GM12878 (cell line): ENCODE results near the gene BEST4. TPM values are rescaled to one million over a fixed set of nuclear protein-coding genes. Genes with fewer than 3 reads are reported as not detected.

Source experiments
- ATAC-seq: fragments of 200-7000 bp; cut with Tn5 transposase; 3 replicates; pipeline ENCODE4 v1.9.1; 2020; ENCODE audit warnings: mild to moderate bottlenecking, moderate library complexity
- BruUV-seq: library from RNA; stranded (reverse); fragments of 400-500 nt; replicated peaks from 2 replicates; lab custom pipeline; 2021; lab: Mats Ljungman, UMichigan
- CTCF ChIA-PET: fragments of 300-600 bp; sonication (Branson Sonifier 250); formaldehyde crosslinking; extraction: SDS; loops from one replicate; lab custom pipeline; 2021; ENCODE audit warnings: inconsistent platforms; lab: Yijun Ruan, JAX
- POLR2A ChIA-PET: fragments of 350-600 bp; formaldehyde crosslinking; extraction: SDS; loops from one replicate; lab custom pipeline; 2021; ENCODE audit warnings: inconsistent platforms; lab: Charles Lee
- RAD21 ChIA-PET: fragments of 300-600 bp; sonication (Branson Sonifier 250); formaldehyde crosslinking; loops from one replicate; lab custom pipeline; 2023; ENCODE audit warnings: antibody characterized with exemption; ENCODE audit not compliant: unreplicated experiment; lab: Charles Lee
- SMC1A ChIA-PET: fragments of 300-600 bp; sonication (Branson Sonifier 250); formaldehyde crosslinking; loops from one replicate; lab custom pipeline; 2023; ENCODE audit not compliant: unreplicated experiment, uncharacterized antibody; lab: Charles Lee
- DNase-seq: peaks from one replicate; pipeline ENCODE4 v3.0.0-alpha.2; 2011; ENCODE audit warnings: low read depth, low spot score
- FAIRE-seq: peaks from 3 replicates; lab custom pipeline; 2011; peaks lifted over from hg19 to GRCh38; lab: Jason Lieb, UNC
- H2AFZ ChIP-seq: 2 replicates; pipeline ENCODE4 v1.6.0; 2011; ENCODE audit warnings: low read depth, low read length, control low read depth; ENCODE audit not compliant: control insufficient read depth
- H3K27ac ChIP-seq: 2 replicates; pipeline ENCODE4 v1.5.1; 2011; ENCODE audit warnings: control low read depth; ENCODE audit not compliant: control insufficient read depth, insufficient read depth
- H3K27me3 ChIP-seq, 2 experiments: replicated peaks in 1 of 2; 2 replicates each; pipeline versions ENCODE4 v1.6.0 to v1.6.1; 2011; ENCODE audit warnings: low read length in 1 of 2; ENCODE audit not compliant: control insufficient read depth in 2 of 2, insufficient read depth in 2 of 2
- H3K36me3 ChIP-seq, 2 experiments: 2 replicates each; pipeline ENCODE4 v1.5.1; 2011; ENCODE audit warnings: low read length in 1 of 2; ENCODE audit not compliant: control insufficient read depth in 2 of 2, insufficient read depth in 2 of 2
- H3K4me1 ChIP-seq: 2 replicates; pipeline ENCODE4 v1.6.1; 2011; ENCODE audit warnings: mild to moderate bottlenecking, low read length, moderate library complexity, mixed read lengths; ENCODE audit not compliant: control insufficient read depth, insufficient read depth
- H3K4me2 ChIP-seq: 2 replicates; pipeline ENCODE4 v1.6.0; 2011; ENCODE audit warnings: control low read depth; ENCODE audit not compliant: control insufficient read depth, insufficient read depth
- H3K4me3 ChIP-seq: fragments of 200-600 bp; sonication (generic); 2 replicates; pipeline ENCODE4 v1.5.1; 2016
- H3K79me2 ChIP-seq: 2 replicates; pipeline ENCODE4 v1.6.0; 2011; ENCODE audit warnings: low read length; ENCODE audit not compliant: control insufficient read depth, insufficient read depth
- H3K9ac ChIP-seq: 2 replicates; pipeline ENCODE4 v1.8.0; 2011; ENCODE audit warnings: low read length, control low read depth, mixed read lengths; ENCODE audit not compliant: control insufficient read depth, insufficient read depth
- H3K9me3 ChIP-seq: replicated peaks from 3 replicates; pipeline ENCODE4 v1.5.1; 2011; ENCODE audit warnings: mild to moderate bottlenecking, low read length; ENCODE audit not compliant: control insufficient read depth, insufficient read depth
- H4K20me1 ChIP-seq: 2 replicates; pipeline ENCODE4 v1.6.0; 2011; ENCODE audit not compliant: control insufficient read depth, insufficient read depth
- CTCF ChIP-seq, 3 experiments: IDR thresholded peaks in 2 of 3; conservative IDR thresholded peaks in 1 of 3; 2 replicates each; pipeline ENCODE4 v1.5.1; 2011; ENCODE audit warnings: low read depth in 3 of 3, low read length in 3 of 3, mild to moderate bottlenecking in 3 of 3, control low read depth in 2 of 3, moderate library complexity in 2 of 3, inconsistent platforms in 1 of 3, mixed read lengths in 1 of 3; ENCODE audit not compliant: control insufficient read depth in 2 of 3, insufficient read depth in 1 of 3; ENCODE audit errors: extremely low read depth in 1 of 3
- ETV6 ChIP-seq, 2 experiments: fragments of 450-650 bp in 1 of 2; IDR thresholded peaks in 1 of 2; conservative IDR thresholded peaks in 1 of 2; 2 replicates each; pipeline ENCODE4 v1.6.1; 2014; ENCODE audit warnings: antibody characterized with exemption in 1 of 2, borderline replicate concordance in 1 of 2, low read depth in 1 of 2, mild to moderate bottlenecking in 1 of 2, moderate library complexity in 1 of 2
- WGBS: methylation state at CpG from one replicate; pipeline ENCODE4 v1.1.6; 2016; ENCODE audit warnings: low lambda C conversion rate; ENCODE audit not compliant: insufficient replicate concordance, insufficient coverage; ENCODE audit errors: missing lambda C conversion rate; 5-methylcytosine and 5-hydroxymethylcytosine counted together
- in situ Hi-C: fragments of 300-500 bp; cut with MboI; formaldehyde crosslinking; loops from 9 replicates; pipeline ENCODE4 v1.14.3; 2018; ENCODE audit warnings: mixed read lengths
- intact Hi-C: fragments of 100-400 bp; cut with micrococcal nuclease; formaldehyde crosslinking; loops from one replicate; pipeline ENCODE4 v1.14.2; 2022; ENCODE audit not compliant: unreplicated experiment
- polyA plus RNA-seq, 11 experiments: library from polyadenylated mRNA; depleted of rRNA in 4 of 11; unstranded in 6 of 11; stranded (reverse) in 5 of 11; fragments of >200 nt; fragmentation: Nextera tagmentation in 4 of 11; fragmentation: Illumina TruSeq in 1 of 11; extraction: Ambion mirVana in 4 of 11; extraction: Trizol in 1 of 11; gene quantifications; 1 replicate in 1 of 11; 2 replicates in 10 of 11; pipeline versions ENCODE4 v1.2.1 to v1.2.3, GENCODE V29; 2011 to 2016; ENCODE audit warnings: inconsistent platforms in 2 of 11, missing spikeins in 2 of 11, low read depth in 1 of 11
- total RNA-seq, 4 experiments: library from RNA; depleted of rRNA in 3 of 4; stranded (reverse); fragments of >200 nt in 3 of 4; fragmentation: Illumina TruSeq in 1 of 4; extraction: Trizol in 1 of 4; gene quantifications; 2 replicates each; pipeline versions ENCODE4 v1.2.1 to v1.2.3, GENCODE V29; 2013 to 2021

BEST4 gene
- total and polyA plus RNA-seq, 10 of the 15 experiments (the other 5 are each of a cell fraction or from before 2014, with no cell fraction given): 0.06 to 1.3 (median 0.42) TPM

GRCh38 chr1:44827197-44828002 lies 39.4 kb upstream of the BEST4 start:
- Histone ChIP-seq H2AFZ (no peak overlapping the region), H3K27me3 (no peaks in the 10 kb centered on the region; a peak in 1 of 4 replicates), H3K36me3 (no peaks in the 10 kb centered on the region), H3K9me3 (no peaks in the 10 kb centered on the region), H3K4me3 (no peak overlapping the region), H3K79me2 (no peaks in the 10 kb centered on the region), H3K27ac (no peak overlapping the region), H4K20me1 (no peaks in the 10 kb centered on the region), H3K4me1 (no peaks in the 10 kb centered on the region), H3K9ac (no peak overlapping the region), H3K4me2 (no peak overlapping the region)
- no peak for FAIRE-seq
- CTCF ChIA-PET: interaction anchor here (1.1 to 2.9 kb wide), 3 partner anchors 9 to 187 kb away, joined by 3 to 14 read pairs (median 6); partner anchors contain the start of gene HECTD3
- intact Hi-C loops (no loop called here), in situ Hi-C loops (no loop called here)
- POLR2A ChIA-PET: interaction anchor here (1.3 kb wide), 1 partner anchor 17 kb away, joined by 3 read pairs; no protein-coding TSS in a partner anchor
- RAD21 ChIA-PET: no interaction called here
- 46% methylated on average over 28 of the region's 28 CpGs for WGBS
- no TSS peak for BruUV-seq
- peak; percentile 71 for ATAC-seq
- TF ChIP-seq ETV6 (conservative IDR thresholded peaks at IDR 0.05 in 1 of 2, IDR thresholded peaks at IDR 0.05 in 1 of 2; ENCODE audit: borderline replicate concordance in 1 of 2, low read depth in 1 of 2) (no peak), CTCF (IDR thresholded peaks at IDR 0.05 in 2 of 3, conservative IDR thresholded peaks at IDR 0.05 in 1 of 3; ENCODE audit: control insufficient read depth in 2 of 3, extremely low read depth in 1 of 3, insufficient read depth in 1 of 3, low read depth in 3 of 3, low read length in 3 of 3) (0 out of 6 replicates have a peak, but pooled peaks of 1 of the 3 experiments have one; percentile 2)
- SMC1A ChIA-PET: interaction anchor here (1.0 to 1.2 kb wide), 2 partner anchors 122 to 474 kb away, joined by 3 read pairs; no protein-coding TSS in a partner anchor
- no peak for DNase-seq
